Omental fat pad (tissue), 4 donors: ENCODE results near the gene DHX30. TPM values are rescaled to one million over a fixed set of nuclear protein-coding genes. Genes with fewer than 3 reads are reported as not detected.
"Not testable (repeated sequence)": the region's sequence is repeated elsewhere in the genome, so short reads cannot be mapped to it uniquely, and the experiment has no call there.

ENCODE experiments used
- ATAC-seq: fragments of 150-250 bp; one replicate; pipeline ENCODE4 v1.9.1; 2016; ENCODE audit warnings: mild to moderate bottlenecking, moderate library complexity; ENCODE audit not compliant: low FRiP score
- DNase-seq: peaks from one replicate; pipeline ENCODE4 v3.0.0-alpha.2; 2019; ENCODE audit warnings: low spot score
- total RNA-seq, 4 donors: library from RNA; depleted of rRNA; stranded (reverse); fragments of >200 nt; gene quantifications; one replicate each; pipeline ENCODE4 v1.1.0, GENCODE V29; 2016
- TF ChIP-seq, protein P1 (sequence below), 3 donors: fragments of 450-650 bp; IDR thresholded peaks; one replicate each; pipeline ENCODE4 v1.5.1; 2016 to 2017; ENCODE audit warnings: antibody characterized with exemption in 3 of 3, mild to moderate bottlenecking in 3 of 3, moderate library complexity in 2 of 3

Gene DHX30
- total RNA-seq, 4 donors from 2014 or later: 43.4 to 91.7 (median 51.5) TPM

DNA sequence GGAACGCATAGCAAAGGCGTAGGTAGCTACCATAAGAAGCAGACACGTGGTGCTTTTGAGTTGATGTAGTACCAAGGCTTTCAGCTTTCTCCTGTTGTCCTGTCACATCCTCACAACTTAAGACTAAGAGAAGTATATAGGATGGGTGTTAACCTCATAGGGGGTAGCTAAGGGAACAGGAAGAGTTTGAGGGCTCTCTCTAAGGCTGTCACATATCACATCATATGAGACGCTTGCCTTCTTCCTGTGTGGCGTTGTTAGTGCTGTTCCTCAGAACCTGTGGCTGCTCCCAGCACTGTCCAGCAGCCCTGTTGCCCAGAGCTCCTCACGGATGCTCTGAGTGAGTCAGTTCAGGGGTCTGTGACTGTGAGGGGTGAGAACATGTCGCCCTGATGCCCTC lies 14.7 kb downstream of the DHX30 start:
- TF ChIP-seq, protein P1, sequence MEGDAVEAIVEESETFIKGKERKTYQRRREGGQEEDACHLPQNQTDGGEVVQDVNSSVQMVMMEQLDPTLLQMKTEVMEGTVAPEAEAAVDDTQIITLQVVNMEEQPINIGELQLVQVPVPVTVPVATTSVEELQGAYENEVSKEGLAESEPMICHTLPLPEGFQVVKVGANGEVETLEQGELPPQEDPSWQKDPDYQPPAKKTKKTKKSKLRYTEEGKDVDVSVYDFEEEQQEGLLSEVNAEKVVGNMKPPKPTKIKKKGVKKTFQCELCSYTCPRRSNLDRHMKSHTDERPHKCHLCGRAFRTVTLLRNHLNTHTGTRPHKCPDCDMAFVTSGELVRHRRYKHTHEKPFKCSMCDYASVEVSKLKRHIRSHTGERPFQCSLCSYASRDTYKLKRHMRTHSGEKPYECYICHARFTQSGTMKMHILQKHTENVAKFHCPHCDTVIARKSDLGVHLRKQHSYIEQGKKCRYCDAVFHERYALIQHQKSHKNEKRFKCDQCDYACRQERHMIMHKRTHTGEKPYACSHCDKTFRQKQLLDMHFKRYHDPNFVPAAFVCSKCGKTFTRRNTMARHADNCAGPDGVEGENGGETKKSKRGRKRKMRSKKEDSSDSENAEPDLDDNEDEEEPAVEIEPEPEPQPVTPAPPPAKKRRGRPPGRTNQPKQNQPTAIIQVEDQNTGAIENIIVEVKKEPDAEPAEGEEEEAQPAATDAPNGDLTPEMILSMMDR (IDR thresholded peaks at IDR 0.05): no peak
- DNase-seq: no peak
- ATAC-seq: no peak

DNA sequence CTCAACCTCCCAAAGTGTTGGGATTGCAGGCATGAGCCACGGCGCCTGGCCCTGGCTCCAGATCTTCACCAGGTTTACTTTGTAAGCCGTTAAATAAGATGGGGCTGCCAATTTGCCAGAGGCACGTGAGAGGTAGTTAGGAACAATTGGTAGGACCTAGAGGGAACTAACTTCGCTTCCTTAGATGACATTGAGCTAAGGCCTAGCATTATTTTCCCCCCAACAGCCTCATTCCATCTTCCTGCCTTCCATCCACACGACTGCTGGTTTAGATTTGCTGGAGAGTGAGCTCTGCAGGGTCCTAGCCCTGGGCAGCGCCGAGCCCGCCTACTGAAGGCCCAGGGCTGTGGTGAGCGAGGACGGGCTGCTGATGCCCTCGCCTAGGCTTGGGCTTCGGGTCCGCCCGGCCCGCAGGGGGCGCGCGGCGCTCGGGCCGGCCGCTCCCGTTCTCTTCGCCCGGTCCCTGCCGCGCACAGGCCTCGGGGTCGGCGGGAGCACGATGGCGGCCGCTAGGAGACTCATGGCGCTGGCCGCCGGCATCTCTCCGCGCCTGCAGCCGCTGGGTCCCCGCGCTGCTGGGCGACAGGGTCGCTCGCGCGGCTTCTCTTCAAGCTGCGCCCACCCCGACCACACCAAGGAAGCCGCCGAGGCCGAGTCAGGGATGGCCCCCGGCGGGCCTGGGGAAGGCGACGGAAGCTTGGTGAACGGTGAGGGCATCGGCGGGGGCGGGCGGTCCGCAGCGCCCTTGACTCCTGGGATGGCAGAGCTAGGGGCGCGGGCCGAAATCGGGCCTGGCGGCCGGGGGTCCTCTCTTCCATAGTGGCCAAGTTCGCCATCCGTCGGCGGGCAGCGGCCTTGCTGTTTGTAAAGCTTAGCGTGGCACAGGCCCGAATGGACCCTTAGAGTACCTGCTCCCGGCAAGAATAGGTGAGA lies 21.9 kb downstream of the DHX30 start:
- ATAC-seq (peak; percentile 99), DNase-seq (no peak)
- TF ChIP-seq, protein P1 (IDR thresholded peaks at IDR 0.05): peak in 1 of 3 donors; percentile 39

DNA sequence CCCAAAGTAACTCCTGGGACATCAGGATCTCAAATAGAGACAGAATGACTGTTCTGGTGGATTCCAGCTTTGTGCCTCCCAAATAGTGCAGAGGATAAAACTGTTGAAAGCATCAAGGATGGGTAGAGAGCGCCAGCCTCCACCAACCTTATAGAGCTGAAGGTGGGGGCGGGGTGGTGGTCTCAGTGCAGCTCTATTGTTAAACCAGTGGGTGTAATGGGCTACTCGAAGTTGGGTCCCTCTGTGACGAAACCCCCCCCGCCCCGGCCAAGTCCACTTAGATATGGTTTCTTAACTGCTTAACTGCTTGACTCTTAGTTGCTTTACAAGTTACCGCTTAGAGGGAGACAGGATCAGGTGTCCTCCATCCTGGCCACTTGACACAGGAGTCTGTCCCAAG lies 22.7 kb downstream of the DHX30 start:
- TF ChIP-seq, protein P1 (IDR thresholded peaks at IDR 0.05): no peak
- DNase-seq (no peak), ATAC-seq (peak; percentile 24)

DNA sequence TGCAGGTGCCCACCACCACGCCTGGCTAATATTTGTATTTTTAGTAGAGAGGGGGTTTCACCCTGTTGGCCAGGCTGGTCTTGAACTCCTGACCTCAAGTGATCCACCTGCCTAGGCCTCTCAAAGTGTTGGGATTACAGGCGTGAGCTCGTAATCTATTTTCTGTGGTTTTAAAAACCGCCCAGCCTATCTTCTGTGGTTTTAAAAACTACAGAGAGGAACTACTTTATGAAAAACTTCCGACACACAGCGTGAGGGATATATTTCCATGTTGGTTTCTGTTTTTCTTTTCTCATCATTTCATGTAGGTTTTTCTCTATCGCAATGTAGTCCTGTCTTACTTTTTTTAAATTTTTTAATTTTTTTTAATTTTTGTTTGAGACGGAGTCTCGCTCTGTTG lies 26.5 kb downstream of the DHX30 start:
- DNase-seq, ATAC-seq: not testable (repeated sequence)

DNA sequence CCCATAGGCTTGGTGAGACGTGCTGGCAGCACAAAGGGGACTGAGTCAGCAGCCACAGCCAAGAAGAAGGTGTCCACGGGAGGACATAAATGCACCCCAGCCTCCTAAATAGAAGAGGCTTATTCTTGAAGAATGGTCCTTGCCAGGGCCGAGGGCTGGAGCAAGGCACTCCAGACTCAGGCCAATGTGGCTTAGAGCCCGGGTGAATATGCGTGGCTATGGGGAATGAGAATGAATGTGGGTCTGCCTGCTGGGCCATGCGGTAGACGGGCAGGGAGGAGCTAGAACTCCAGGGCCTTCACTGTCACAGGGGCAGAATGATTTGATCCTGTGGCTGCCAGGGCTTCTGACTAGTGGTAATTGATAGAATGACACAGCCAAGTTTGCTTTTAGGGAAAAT lies 34.0 kb downstream of the DHX30 start:
- DNase-seq: no peak
- TF ChIP-seq, protein P1 (IDR thresholded peaks at IDR 0.05): no peak
- no peak for ATAC-seq

DNA sequence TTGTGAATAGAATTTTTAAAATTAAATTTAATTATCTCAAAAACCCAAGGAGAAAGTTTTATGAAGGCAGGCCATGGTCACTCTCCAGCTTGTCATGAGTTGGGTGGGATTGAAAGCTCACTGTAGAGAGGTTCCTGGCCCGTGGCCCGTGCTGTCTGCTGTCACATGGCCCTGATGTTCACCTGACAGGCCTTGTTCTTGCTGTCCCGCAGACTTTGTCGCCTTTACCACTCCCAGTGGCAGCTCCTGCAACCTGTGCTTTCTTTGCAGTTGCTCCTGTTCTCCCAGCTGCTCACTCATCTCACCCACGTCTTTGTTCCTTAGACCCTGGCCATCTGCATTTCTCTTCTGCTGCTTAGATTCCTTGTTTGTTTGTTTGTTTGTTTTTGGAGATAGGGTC lies 35.6 kb downstream of the DHX30 start:
- ATAC-seq (no peak), DNase-seq (no peak)
- TF ChIP-seq, protein P1 (IDR thresholded peaks at IDR 0.05): no peak

DNA sequence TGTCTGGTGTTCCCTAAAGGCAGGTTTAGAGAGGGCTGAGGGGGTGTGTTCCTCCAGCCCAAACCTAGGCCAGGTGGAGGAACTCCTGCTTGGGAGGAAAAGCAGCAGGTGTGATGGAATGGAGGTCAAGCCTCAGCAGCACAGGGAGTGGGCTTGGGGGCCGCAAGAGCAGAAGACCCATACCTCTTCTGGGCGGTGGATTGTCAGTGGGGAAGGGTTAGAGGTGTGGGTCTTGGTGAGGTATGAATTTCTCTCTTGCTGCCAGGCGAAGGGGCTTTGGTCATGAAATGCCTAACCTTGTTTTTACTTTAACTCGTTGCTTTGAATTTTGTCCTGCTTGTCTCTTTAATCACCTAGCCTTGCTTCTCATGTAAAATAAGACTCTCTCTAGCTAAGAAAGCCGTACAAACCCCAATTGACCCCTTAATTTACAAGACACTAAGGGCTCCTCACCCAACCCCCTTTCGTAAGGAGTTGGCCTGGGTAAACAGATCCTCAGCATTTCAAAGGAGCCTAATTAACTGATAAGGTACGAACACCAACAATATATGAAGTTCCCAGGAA lies 38.9 kb downstream of the DHX30 start:
- DNase-seq (no peak), ATAC-seq (no peak)
- TF ChIP-seq, protein P1 (IDR thresholded peaks at IDR 0.05): no peak
